ENCODE data around the gene PYGM. TPM values are rescaled to one million over a fixed set of nuclear protein-coding genes. Genes with fewer than 3 reads are reported as not detected.

Gene PYGM
- total and polyA plus RNA-seq, 10 donors: 1.7 to 7.2 (median 4.2) TPM

- H3K9me3 ChIP-seq: no peaks in the 10 kb centered on the region
- H3K27me3 ChIP-seq (replicated peaks in 1 of 7): peaks cover 0 to 31% (median 0%) of the 10 kb centered on the region in 7 donors
- H3K4me3 ChIP-seq: no peak overlapping the region
- H3K4me1 ChIP-seq: peaks cover 0 to 9% (median 2%) of the 10 kb centered on the region in 6 donors
- peak; percentile 58 for DNase-seq
- H3K27ac ChIP-seq: no peak overlapping the region
- 80 to 91% (median 89%) methylated on average over 1 of the region's 1 CpG for WGBS, 5 donors
- no peak for TF ChIP-seq POLR2A (IDR thresholded peaks at IDR 0.05)
- TF ChIP-seq POLR2AphosphoS5 (IDR thresholded peaks at IDR 0.05): no peak
- TF ChIP-seq CTCF (IDR thresholded peaks at IDR 0.05 in 8 of 11, conservative IDR thresholded peaks at IDR 0.05 in 3 of 11): no peak
- intact Hi-C loops (cut with DNase I; ENCODE audit: low total_unique reads): no loop called here
- H3K36me3 ChIP-seq: no peaks in the 10 kb centered on the region
Measured at GRCh38 chr11:64698427-64698826, 61.3 kb downstream of the PYGM start.

- TF ChIP-seq POLR2A (IDR thresholded peaks at IDR 0.05) (no peak), CTCF (IDR thresholded peaks at IDR 0.05 in 8 of 11, conservative IDR thresholded peaks at IDR 0.05 in 3 of 11) (no peak), POLR2AphosphoS5 (IDR thresholded peaks at IDR 0.05) (no peak)
- intact Hi-C loops (cut with DNase I; ENCODE audit: low total_unique reads): no loop called here
- Histone ChIP-seq H3K4me1 (peaks cover 0 to 15% (median 5%) of the 10 kb centered on the region in 6 donors), H3K9me3 (no peaks in the 10 kb centered on the region), H3K4me3 (no peak overlapping the region), H3K27ac (no peak overlapping the region), H3K36me3 (no peaks in the 10 kb centered on the region), H3K27me3 (replicated peaks in 1 of 7) (peaks cover 0 to 36% (median 0%) of the 10 kb centered on the region in 7 donors)
- 74 to 89% (median 82%) methylated on average over 7 of the region's 7 CpGs for WGBS, 5 donors
- no peak for DNase-seq
Measured at GRCh38 chr11:64697663-64698375, 62.0 kb downstream of the PYGM start.

Other genes with a start within 250 kb of the PYGM start
- gene SLC22A11, start 204.0 kb downstream of the PYGM start, total RNA-seq: 1 to 10 TPM in 1 of 7 donors, under 1 TPM in 4, not detected in 2; 0.27 to 1.5 (median 0.72) TPM
- under 1 TPM; 0.04 to 0.17 (median 0.16) TPM for gene SLC22A11, start 204.0 kb downstream of the PYGM start, polyA plus RNA-seq
- not detected for gene SLC22A12, start 168.8 kb downstream of the PYGM start, total RNA-seq
- not detected for gene SLC22A12, start 168.8 kb downstream of the PYGM start, polyA plus RNA-seq
- gene NRXN2, start 36.8 kb downstream of the PYGM start, total RNA-seq: 10 to 100 TPM in 1 of 7 donors, 1 to 10 TPM in 6; 2.2 to 12.9 (median 3.3) TPM
- 1 to 10 TPM in 1 of 3 donors, under 1 TPM in 2; 0.59 to 1.4 (median 0.61) TPM for gene NRXN2, start 36.8 kb downstream of the PYGM start, polyA plus RNA-seq
- gene RASGRP2, start 15.8 kb downstream of the PYGM start, total RNA-seq: 100 to 1,000 TPM; 148 to 242 (median 206) TPM
- 100 to 1,000 TPM; 216 to 283 (median 252) TPM for gene RASGRP2, start 15.8 kb downstream of the PYGM start, polyA plus RNA-seq
- 100 to 1,000 TPM; 359 to 585 (median 458) TPM for gene SF1, start 18.6 kb upstream of the PYGM start, total RNA-seq
- 100 to 1,000 TPM in 2 of 3 donors, 10 to 100 TPM in 1; 54.2 to 140 (median 121) TPM for gene SF1, start 18.6 kb upstream of the PYGM start, polyA plus RNA-seq
- 100 to 1,000 TPM in 1 of 7 donors, 10 to 100 TPM in 6; 41.5 to 106 (median 57.4) TPM for gene MAP4K2, start 43.2 kb upstream of the PYGM start, total RNA-seq
- gene MAP4K2, start 43.2 kb upstream of the PYGM start, polyA plus RNA-seq: 10 to 100 TPM; 40.8 to 70.8 (median 63.8) TPM
- gene MEN1, start 50.6 kb upstream of the PYGM start, total RNA-seq: 10 to 100 TPM; 20.1 to 33.6 (median 28.2) TPM
- 10 to 100 TPM; 17.8 to 27.6 (median 20.5) TPM for gene MEN1, start 50.6 kb upstream of the PYGM start, polyA plus RNA-seq
- 1 to 10 TPM; 1.9 to 4.6 (median 2.6) TPM for gene CDC42BPG, start 84.7 kb upstream of the PYGM start, total RNA-seq
- gene CDC42BPG, start 84.7 kb upstream of the PYGM start, polyA plus RNA-seq: 1 to 10 TPM in 2 of 3 donors, under 1 TPM in 1; 0.74 to 2.0 (median 1.0) TPM
- gene EHD1, start 118.6 kb upstream of the PYGM start, total RNA-seq: 100 to 1,000 TPM; 117 to 337 (median 201) TPM
- gene EHD1, start 118.6 kb upstream of the PYGM start, polyA plus RNA-seq: 10 to 100 TPM; 51.9 to 93.9 (median 53.7) TPM
- gene ATG2A, start 157.2 kb upstream of the PYGM start, total RNA-seq: 10 to 100 TPM; 32.7 to 57.3 (median 40.3) TPM
- 10 to 100 TPM; 14.3 to 30.3 (median 28.8) TPM for gene ATG2A, start 157.2 kb upstream of the PYGM start, polyA plus RNA-seq
- 10 to 100 TPM; 21.9 to 45.1 (median 30.4) TPM for gene PPP2R5B, start 164.7 kb upstream of the PYGM start, total RNA-seq
- 10 to 100 TPM; 10.8 to 25.4 (median 15.2) TPM for gene PPP2R5B, start 164.7 kb upstream of the PYGM start, polyA plus RNA-seq
- gene GPHA2, start 175.9 kb upstream of the PYGM start, total RNA-seq: not detected
- gene GPHA2, start 175.9 kb upstream of the PYGM start, polyA plus RNA-seq: 1 to 10 TPM in 2 of 3 donors, under 1 TPM in 1; 0.89 to 4.4 (median 1.2) TPM
- gene MAJIN, start 212.1 kb upstream of the PYGM start, total RNA-seq: under 1 TPM in 4 of 7 donors, not detected in 3; 0.40 to 0.98 (median 0.86) TPM
- 1 to 10 TPM in 2 of 3 donors, under 1 TPM in 1; 0.59 to 2.6 (median 1.5) TPM for gene MAJIN, start 212.1 kb upstream of the PYGM start, polyA plus RNA-seq
- 10 to 100 TPM in 6 of 7 donors, 1 to 10 TPM in 1; 8.5 to 23.1 (median 18.6) TPM for gene BATF2, start 237.0 kb upstream of the PYGM start, total RNA-seq
- gene BATF2, start 237.0 kb upstream of the PYGM start, polyA plus RNA-seq: 10 to 100 TPM in 1 of 3 donors, 1 to 10 TPM in 2; 4.3 to 17.1 (median 5.2) TPM